GM18507 (cell line): ENCODE data around the gene NR2F6.

ENCODE experiments used
- DNase-seq: peaks from one replicate; pipeline ENCODE4 v3.0.0; 2011; ENCODE audit warnings: low read depth; ENCODE audit not compliant: insufficient read length; ENCODE audit errors: extremely low spot score
- FAIRE-seq: peaks from 2 replicates; lab custom pipeline; 2011; peaks lifted over from hg19 to GRCh38; lab: Jason Lieb, UNC

The NR2F6 gene

GRCh38 chr19:17215127-17215971, 30.4 kb downstream of the NR2F6 start, which contains the start of gene USE1:
Gene USE1, plus strand, starts transcription at chr19:17215357. Its CDS starts 49 bp downstream, at chr19:17215406.
- DNase-seq: peak; percentile 83

GRCh38 chr19:17214508-17215126, 31.1 kb downstream of the NR2F6 start:
- FAIRE-seq (no peak), DNase-seq (no peak)

More at GRCh38 chr19:17215127-17215971, 30.4 kb downstream of the NR2F6 start, which contains the start of gene USE1:
- peak; percentile 88 for FAIRE-seq

- no peak for FAIRE-seq
- DNase-seq: no peak
These were observed 32.4 kb downstream of the NR2F6 start for GRCh38 chr19:17213334-17213733.

GRCh38 chr19:17211547-17212446, 33.9 kb downstream of the NR2F6 start:
- DNase-seq: no peak
- no peak for FAIRE-seq

- no peak for FAIRE-seq
- no peak for DNase-seq
These were observed 35.4 kb downstream of the NR2F6 start for GRCh38 chr19:17210296-17210695.

- DNase-seq (peak; percentile 54), FAIRE-seq (peak; percentile 80)
These were observed 36.3 kb downstream of the NR2F6 start for GRCh38 chr19:17209126-17210036.

- FAIRE-seq (no peak), DNase-seq (no peak)
These were observed 38.8 kb downstream of the NR2F6 start for GRCh38 chr19:17206736-17207581.

- DNase-seq (no peak), FAIRE-seq (no peak)
These were observed 40.2 kb downstream of the NR2F6 start for GRCh38 chr19:17205237-17206140.

- DNase-seq (no peak), FAIRE-seq (no peak)
These were observed 43.0 kb downstream of the NR2F6 start for GRCh38 chr19:17202713-17203112.

GRCh38 chr19:17202249-17202648, 43.5 kb downstream of the NR2F6 start:
- FAIRE-seq: no peak
- no peak for DNase-seq

GRCh38 chr19:17200408-17201079, 45.2 kb downstream of the NR2F6 start:
- FAIRE-seq (no peak), DNase-seq (no peak)

GRCh38 chr19:17197666-17198065, 48.1 kb downstream of the NR2F6 start:
- FAIRE-seq (no peak), DNase-seq (no peak)

GRCh38 chr19:17196610-17197009, 49.1 kb downstream of the NR2F6 start:
- DNase-seq: no peak
- FAIRE-seq: no peak

GRCh38 chr19:17195106-17195505, 50.6 kb downstream of the NR2F6 start:
- FAIRE-seq (no peak), DNase-seq (no peak)

- no peak for FAIRE-seq
- no peak for DNase-seq
These were observed 51.1 kb downstream of the NR2F6 start for GRCh38 chr19:17194608-17195007.

- no peak for DNase-seq
- no peak for FAIRE-seq
These were observed 53.0 kb downstream of the NR2F6 start for GRCh38 chr19:17192751-17193150.
